ENCODE data around the gene PTPRM. TPM values are rescaled to one million over a fixed set of nuclear protein-coding genes. Genes with fewer than 3 reads are reported as not detected.

The PTPRM gene
- total RNA-seq, 1 experiment from 2014 or later, result 11.1 TPM

- no peak for TF ChIP-seq ZNF532 (CRISPR knock-in tag; IDR thresholded peaks at IDR 0.05; ENCODE audit: borderline replicate concordance)
- TF ChIP-seq USF2 (CRISPR knock-in tag; IDR thresholded peaks at IDR 0.05), result no peak
- TF ChIP-seq TEAD4 (CRISPR knock-in tag; IDR thresholded peaks at IDR 0.05), result no peak
- TF ChIP-seq, protein P1, sequence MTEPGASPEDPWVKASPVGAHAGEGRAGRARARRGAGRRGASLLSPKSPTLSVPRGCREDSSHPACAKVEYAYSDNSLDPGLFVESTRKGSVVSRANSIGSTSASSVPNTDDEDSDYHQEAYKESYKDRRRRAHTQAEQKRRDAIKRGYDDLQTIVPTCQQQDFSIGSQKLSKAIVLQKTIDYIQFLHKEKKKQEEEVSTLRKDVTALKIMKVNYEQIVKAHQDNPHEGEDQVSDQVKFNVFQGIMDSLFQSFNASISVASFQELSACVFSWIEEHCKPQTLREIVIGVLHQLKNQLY (CRISPR knock-in tag; IDR thresholded peaks at IDR 0.05), result no peak
Measured at GRCh38 chr18:8139891-8140406, 572.8 kb downstream of the PTPRM start (continued).

DNA sequence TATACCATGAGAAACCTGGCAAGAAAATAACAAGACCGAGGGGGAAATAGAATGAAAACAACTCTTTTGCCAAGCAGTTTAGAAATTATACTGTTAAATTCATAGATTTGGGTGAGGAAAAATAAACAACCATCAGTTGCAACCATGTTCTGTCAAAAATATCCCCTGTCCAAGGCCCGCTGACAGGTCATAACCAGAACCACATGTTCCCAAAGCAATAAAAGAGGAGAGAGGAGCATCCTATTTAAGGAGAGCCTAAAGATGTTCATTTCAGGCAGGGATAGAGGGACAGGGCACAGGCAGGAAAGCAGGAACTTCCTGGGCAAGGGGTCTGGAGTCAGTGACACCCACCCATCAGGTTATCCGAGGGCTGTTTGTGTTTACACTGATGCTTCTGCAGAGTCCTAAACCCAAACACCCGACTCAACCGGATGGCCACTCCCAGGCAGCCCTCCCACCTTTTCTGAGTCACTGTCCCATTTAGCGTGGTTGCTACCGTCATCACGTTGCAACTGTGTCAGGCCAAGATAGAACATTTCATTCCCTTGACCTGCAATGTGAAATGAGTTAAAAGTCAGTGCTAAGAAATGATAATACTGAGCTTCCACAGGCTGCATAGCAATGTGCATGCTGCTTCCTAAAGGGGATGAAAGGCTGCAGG, 573.9 kb downstream of the PTPRM start:
- H3K4me3 Mint-ChIP-seq, result no peak overlapping the region
- H3K36me3 Mint-ChIP-seq, result no peaks in the 10 kb centered on the region
- CTCF ChIA-PET, result no interaction called here
- H3K4me1 Mint-ChIP-seq, result peaks cover 6% of the 10 kb centered on the region
- H3K27ac Mint-ChIP-seq, result no peak overlapping the region
- no peaks in the 10 kb centered on the region for H3K27me3 Mint-ChIP-seq (ENCODE audit: low read depth)
- POLR2A ChIA-PET, result no interaction called here
- H3K9me3 Mint-ChIP-seq, result peaks cover 7% of the 10 kb centered on the region
- DNase-seq (ENCODE audit: low spot score), result no peak
- ATAC-seq, result peak; percentile 50; the same call in 1 of the 2 replicates
- TF ChIP-seq AFF4 (CRISPR knock-in tag; IDR thresholded peaks at IDR 0.05; ENCODE audit: borderline replicate concordance), result no peak
- TF ChIP-seq GTF2I (CRISPR knock-in tag; conservative IDR thresholded peaks at IDR 0.05), result no peak
- no peak for TF ChIP-seq NR1H2 (CRISPR knock-in tag; IDR thresholded peaks at IDR 0.05)
- TF ChIP-seq, protein P2, sequence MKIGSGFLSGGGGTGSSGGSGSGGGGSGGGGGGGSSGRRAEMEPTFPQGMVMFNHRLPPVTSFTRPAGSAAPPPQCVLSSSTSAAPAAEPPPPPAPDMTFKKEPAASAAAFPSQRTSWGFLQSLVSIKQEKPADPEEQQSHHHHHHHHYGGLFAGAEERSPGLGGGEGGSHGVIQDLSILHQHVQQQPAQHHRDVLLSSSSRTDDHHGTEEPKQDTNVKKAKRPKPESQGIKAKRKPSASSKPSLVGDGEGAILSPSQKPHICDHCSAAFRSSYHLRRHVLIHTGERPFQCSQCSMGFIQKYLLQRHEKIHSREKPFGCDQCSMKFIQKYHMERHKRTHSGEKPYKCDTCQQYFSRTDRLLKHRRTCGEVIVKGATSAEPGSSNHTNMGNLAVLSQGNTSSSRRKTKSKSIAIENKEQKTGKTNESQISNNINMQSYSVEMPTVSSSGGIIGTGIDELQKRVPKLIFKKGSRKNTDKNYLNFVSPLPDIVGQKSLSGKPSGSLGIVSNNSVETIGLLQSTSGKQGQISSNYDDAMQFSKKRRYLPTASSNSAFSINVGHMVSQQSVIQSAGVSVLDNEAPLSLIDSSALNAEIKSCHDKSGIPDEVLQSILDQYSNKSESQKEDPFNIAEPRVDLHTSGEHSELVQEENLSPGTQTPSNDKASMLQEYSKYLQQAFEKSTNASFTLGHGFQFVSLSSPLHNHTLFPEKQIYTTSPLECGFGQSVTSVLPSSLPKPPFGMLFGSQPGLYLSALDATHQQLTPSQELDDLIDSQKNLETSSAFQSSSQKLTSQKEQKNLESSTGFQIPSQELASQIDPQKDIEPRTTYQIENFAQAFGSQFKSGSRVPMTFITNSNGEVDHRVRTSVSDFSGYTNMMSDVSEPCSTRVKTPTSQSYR (CRISPR knock-in tag; IDR thresholded peaks at IDR 0.05), result no peak
- TF ChIP-seq RELA (CRISPR knock-in tag; IDR thresholded peaks at IDR 0.05; ENCODE audit: borderline replicate concordance), result no peak
- TF ChIP-seq, protein P3, sequence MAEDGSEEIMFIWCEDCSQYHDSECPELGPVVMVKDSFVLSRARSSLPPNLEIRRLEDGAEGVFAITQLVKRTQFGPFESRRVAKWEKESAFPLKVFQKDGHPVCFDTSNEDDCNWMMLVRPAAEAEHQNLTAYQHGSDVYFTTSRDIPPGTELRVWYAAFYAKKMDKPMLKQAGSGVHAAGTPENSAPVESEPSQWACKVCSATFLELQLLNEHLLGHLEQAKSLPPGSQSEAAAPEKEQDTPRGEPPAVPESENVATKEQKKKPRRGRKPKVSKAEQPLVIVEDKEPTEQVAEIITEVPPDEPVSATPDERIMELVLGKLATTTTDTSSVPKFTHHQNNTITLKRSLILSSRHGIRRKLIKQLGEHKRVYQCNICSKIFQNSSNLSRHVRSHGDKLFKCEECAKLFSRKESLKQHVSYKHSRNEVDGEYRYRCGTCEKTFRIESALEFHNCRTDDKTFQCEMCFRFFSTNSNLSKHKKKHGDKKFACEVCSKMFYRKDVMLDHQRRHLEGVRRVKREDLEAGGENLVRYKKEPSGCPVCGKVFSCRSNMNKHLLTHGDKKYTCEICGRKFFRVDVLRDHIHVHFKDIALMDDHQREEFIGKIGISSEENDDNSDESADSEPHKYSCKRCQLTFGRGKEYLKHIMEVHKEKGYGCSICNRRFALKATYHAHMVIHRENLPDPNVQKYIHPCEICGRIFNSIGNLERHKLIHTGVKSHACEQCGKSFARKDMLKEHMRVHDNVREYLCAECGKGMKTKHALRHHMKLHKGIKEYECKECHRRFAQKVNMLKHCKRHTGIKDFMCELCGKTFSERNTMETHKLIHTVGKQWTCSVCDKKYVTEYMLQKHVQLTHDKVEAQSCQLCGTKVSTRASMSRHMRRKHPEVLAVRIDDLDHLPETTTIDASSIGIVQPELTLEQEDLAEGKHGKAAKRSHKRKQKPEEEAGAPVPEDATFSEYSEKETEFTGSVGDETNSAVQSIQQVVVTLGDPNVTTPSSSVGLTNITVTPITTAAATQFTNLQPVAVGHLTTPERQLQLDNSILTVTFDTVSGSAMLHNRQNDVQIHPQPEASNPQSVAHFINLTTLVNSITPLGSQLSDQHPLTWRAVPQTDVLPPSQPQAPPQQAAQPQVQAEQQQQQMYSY (CRISPR knock-in tag; IDR thresholded peaks at IDR 0.05), result no peak
- TF ChIP-seq, protein P4, sequence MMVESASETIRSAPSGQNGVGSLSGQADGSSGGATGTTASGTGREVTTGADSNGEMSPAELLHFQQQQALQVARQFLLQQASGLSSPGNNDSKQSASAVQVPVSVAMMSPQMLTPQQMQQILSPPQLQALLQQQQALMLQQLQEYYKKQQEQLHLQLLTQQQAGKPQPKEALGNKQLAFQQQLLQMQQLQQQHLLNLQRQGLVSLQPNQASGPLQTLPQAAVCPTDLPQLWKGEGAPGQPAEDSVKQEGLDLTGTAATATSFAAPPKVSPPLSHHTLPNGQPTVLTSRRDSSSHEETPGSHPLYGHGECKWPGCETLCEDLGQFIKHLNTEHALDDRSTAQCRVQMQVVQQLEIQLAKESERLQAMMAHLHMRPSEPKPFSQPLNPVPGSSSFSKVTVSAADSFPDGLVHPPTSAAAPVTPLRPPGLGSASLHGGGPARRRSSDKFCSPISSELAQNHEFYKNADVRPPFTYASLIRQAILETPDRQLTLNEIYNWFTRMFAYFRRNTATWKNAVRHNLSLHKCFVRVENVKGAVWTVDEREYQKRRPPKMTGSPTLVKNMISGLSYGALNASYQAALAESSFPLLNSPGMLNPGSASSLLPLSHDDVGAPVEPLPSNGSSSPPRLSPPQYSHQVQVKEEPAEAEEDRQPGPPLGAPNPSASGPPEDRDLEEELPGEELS (CRISPR knock-in tag; IDR thresholded peaks at IDR 0.05), result no peak
- no peak for TF ChIP-seq NR2C2 (CRISPR knock-in tag; IDR thresholded peaks at IDR 0.05)
- TF ChIP-seq ZNF396 (CRISPR knock-in tag; IDR thresholded peaks at IDR 0.05; ENCODE audit: borderline replicate concordance), result no peak
- TF ChIP-seq ZNF671 (CRISPR knock-in tag; IDR thresholded peaks at IDR 0.05), result no peak
